Activated naive CD4-positive, alpha-beta T cell treated with anti-CD3 and anti-CD28 coated beads for 36 hours (primary cell): ENCODE measurements around the gene AKT1S1. TPM values are rescaled to one million over a fixed set of nuclear protein-coding genes. Genes with fewer than 3 reads are reported as not detected.

Source experiments
- CTCF ChIA-PET: fragments of 350-600 bp; sonication (Branson Sonifier 250); formaldehyde crosslinking; loops from one replicate; lab custom pipeline; 2021; ENCODE audit warnings: antibody characterized with exemption; lab: Charles Lee
- DNase-seq: peaks from one replicate; pipeline ENCODE4 v3.0.0-alpha.2; 2020
- H3K27ac Mint-ChIP-seq: one replicate; pipeline ENCODE4 v1.8.0; 2021; ENCODE audit warnings: mild to moderate bottlenecking, mixed read lengths
- H3K27me3 Mint-ChIP-seq: one replicate; pipeline ENCODE4 v1.8.0; 2021; ENCODE audit warnings: low read depth, mixed read lengths
- H3K36me3 Mint-ChIP-seq: one replicate; pipeline ENCODE4 v1.8.0; 2021; ENCODE audit warnings: low read depth, mixed read lengths
- H3K4me1 Mint-ChIP-seq: one replicate; pipeline ENCODE4 v1.8.0; 2021; ENCODE audit warnings: low read depth, mixed read lengths
- H3K4me3 Mint-ChIP-seq: one replicate; pipeline ENCODE4 v1.8.0; 2021; ENCODE audit warnings: mild to moderate bottlenecking, moderate library complexity, mixed read lengths
- H3K9me3 Mint-ChIP-seq: one replicate; pipeline ENCODE4 v1.8.0; 2021; ENCODE audit warnings: mixed read lengths
- intact Hi-C: fragments of 100-400 bp; cut with micrococcal nuclease; formaldehyde crosslinking; loops from one replicate; pipeline ENCODE4 v1.15.1; 2023
- total RNA-seq, 2 experiments: library from RNA; stranded (reverse); gene quantifications; one replicate each; pipeline ENCODE4 v1.2.3, GENCODE V29; 2021

Gene AKT1S1
- total RNA-seq, 2 experiments from 2014 or later = 13.3 to 14.2 TPM

DNA sequence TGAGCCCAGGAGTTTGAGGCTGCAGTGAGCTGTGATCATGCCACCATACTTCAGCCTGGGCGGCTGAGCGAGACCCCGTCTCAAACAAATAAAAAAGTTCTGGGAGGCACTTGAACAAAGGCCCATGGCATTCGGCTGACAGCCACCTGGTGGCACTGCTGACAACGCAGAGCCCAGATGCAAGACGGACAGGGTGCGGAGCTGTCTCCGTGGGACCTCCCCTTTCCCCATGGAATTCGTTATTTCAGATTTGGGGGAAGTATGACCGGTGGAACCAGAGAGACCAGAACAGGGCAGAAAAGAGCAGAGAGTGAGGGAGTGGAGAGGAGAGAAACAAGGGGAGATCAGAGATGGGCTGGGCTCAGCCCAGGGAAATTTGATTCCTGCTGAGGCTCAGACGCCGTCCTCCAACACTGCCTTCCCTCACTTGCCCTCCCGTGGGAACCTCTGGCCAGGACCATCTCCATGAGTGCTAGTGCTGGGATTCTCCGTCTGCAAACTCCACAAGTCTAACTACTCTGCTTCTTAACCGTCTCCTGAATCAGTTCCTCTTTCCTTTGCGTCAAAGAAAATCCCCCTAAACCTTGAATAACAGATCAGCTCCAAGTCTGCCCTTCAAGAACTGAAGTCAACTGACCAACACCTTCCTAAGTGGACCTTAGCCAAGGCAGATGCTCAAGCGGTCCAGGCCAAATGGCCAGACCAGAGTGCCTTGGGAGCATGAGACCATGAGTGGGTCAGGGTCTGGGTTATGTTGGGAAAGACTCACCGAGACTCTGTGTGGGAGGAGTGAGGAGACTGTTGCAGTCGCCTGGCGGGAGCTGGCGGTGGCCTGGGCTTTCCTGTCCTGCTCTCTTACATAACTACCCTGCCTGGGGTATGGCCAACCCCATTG is 39.9 kb upstream of the AKT1S1 start:
- Mint-ChIP-seq H3K27ac (no peak overlapping the region), H3K9me3 (no peaks in the 10 kb centered on the region), H3K36me3 (peaks cover 58% of the 10 kb centered on the region), H3K4me3 (no peak overlapping the region), H3K27me3 (no peaks in the 10 kb centered on the region), H3K4me1 (peaks cover 47% of the 10 kb centered on the region)
- DNase-seq = no peak
- intact Hi-C loops = no loop called here
- CTCF ChIA-PET = interaction anchor here (1.2 to 1.3 kb wide), 2 partner anchors 10 to 68 kb away, joined by 3 to 5 read pairs; no protein-coding TSS in a partner anchor

DNA sequence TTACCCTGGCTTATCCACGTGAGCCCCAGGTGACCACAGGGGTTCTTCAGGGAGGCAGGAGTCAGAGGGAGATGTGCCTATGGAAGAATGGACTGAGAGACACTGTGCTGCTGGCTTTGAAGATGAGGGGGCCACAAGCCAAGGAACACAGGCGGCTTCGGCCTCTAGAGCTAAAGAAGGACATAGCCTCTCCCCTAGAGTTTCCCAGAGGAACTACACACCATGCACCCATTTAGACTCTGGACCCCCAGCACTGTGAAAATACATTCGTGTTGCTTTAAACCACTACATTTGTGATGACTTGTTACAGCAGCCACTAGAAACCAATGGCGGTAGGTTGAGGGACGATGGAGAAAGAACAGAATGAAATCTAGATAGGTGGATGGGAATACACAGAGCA is 38.1 kb upstream of the AKT1S1 start:
- H3K36me3 Mint-ChIP-seq = peaks cover 56% of the 10 kb centered on the region
- no peaks in the 10 kb centered on the region for H3K9me3 Mint-ChIP-seq
- CTCF ChIA-PET = no interaction called here
- no peaks in the 10 kb centered on the region for H3K27me3 Mint-ChIP-seq
- peaks cover 47% of the 10 kb centered on the region for H3K4me1 Mint-ChIP-seq
- no peak overlapping the region for H3K4me3 Mint-ChIP-seq
- peak overlapping the region; percentile 10 for H3K27ac Mint-ChIP-seq
- intact Hi-C loops = no loop called here
- DNase-seq = no peak

- peaks cover 61% of the 10 kb centered on the region for H3K36me3 Mint-ChIP-seq
- CTCF ChIA-PET = no interaction called here
- peak overlapping the region; percentile 90 for H3K27ac Mint-ChIP-seq
- no peaks in the 10 kb centered on the region for H3K9me3 Mint-ChIP-seq
- H3K4me3 Mint-ChIP-seq = no peak overlapping the region
- intact Hi-C loops = no loop called here
- H3K27me3 Mint-ChIP-seq = no peaks in the 10 kb centered on the region
- H3K4me1 Mint-ChIP-seq = peaks cover 51% of the 10 kb centered on the region
- DNase-seq = no peak
Observed at GRCh38 chr19:49913720-49914119, 36.6 kb upstream of the AKT1S1 start.

DNA sequence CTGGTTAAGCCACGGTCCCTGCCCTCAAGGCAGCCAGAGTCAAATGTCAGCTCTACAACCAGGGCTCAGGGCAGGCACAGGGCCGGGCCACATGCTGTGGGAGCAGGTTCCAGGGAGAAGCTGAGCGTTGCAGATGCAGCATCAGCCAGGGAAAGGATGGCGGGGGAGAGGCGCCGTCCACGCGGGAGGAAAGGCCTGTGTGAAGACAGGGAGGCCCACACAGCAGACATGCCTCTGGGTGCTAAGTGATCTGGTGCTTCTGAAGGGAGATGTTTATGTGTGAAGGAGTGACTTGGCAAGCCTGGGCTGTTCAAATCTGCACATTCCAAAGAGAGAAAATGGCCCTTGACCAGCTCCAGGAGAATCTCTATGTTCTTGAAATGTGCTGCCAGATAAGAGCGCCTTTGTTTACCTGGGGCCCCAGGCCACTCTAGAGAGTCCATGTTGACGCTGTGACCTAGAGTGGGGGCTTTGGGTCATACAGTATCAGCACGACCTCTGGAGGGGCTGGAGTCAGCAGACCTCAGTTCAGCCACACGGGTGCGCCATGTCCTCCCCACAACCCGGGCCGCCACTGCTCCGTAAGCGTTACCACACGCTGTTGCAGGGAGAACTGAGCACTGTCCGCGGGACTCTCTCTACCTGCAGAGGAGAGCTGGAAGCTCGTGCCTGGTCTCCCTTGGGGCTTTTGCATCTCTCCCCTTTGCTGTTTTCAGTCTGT is 36.0 kb upstream of the AKT1S1 start:
- H3K9me3 Mint-ChIP-seq = no peaks in the 10 kb centered on the region
- peaks cover 62% of the 10 kb centered on the region for H3K36me3 Mint-ChIP-seq
- no peaks in the 10 kb centered on the region for H3K27me3 Mint-ChIP-seq
- intact Hi-C loops = no loop called here
- no peak overlapping the region for H3K4me3 Mint-ChIP-seq
- peak overlapping the region; percentile 90 for H3K27ac Mint-ChIP-seq
- DNase-seq = no peak
- peaks cover 49% of the 10 kb centered on the region for H3K4me1 Mint-ChIP-seq
- CTCF ChIA-PET = interaction anchor here (1.6 kb wide), 1 partner anchor 23 kb away, joined by 6 read pairs; no protein-coding TSS in a partner anchor

GRCh38 chr19:49911381-49912145 is 34.4 kb upstream of the AKT1S1 start:
- Mint-ChIP-seq H3K9me3 (no peaks in the 10 kb centered on the region), H3K4me1 (peaks cover 48% of the 10 kb centered on the region), H3K36me3 (peaks cover 61% of the 10 kb centered on the region), H3K4me3 (peak overlapping the region; percentile 17), H3K27ac (peak overlapping the region; percentile 90), H3K27me3 (no peaks in the 10 kb centered on the region)
- peak; percentile 65 for DNase-seq
- CTCF ChIA-PET = interaction anchor here (0.6 to 1.6 kb wide), 9 partner anchors 9 to 194 kb away, joined by 3 to 6 read pairs (median 4); no protein-coding TSS in a partner anchor
- intact Hi-C loops = loop anchor here (1.0 kb wide), 2 partner anchors 14 to 18 kb away; partner anchors contain the start of genes ATF5 and NUP62

DNA sequence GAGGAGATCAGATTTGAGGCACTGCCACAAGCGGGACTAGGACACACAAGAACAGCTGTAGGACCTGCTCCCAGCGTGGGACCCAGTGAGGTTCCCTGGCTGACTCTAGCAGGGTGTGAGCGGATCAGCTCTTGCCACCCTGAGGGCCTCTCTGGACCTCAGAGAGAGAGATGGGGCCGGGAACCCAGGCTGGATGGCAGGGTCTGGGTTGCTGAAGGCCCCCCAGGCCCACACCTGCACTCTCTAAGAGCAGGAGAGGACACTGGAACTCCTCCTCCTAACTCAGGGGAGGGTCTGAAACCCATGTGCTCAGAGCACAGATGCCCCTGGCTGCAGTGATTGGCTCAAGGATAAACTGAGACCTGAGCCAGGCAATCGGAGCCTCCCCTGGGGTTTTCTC is 33.0 kb upstream of the AKT1S1 start:
- H3K36me3 Mint-ChIP-seq = peaks cover 61% of the 10 kb centered on the region
- CTCF ChIA-PET = interaction anchor here (1.3 kb wide), 1 partner anchor 11 kb away, joined by 4 read pairs; no protein-coding TSS in a partner anchor

GRCh38 chr19:49908480-49909420 is 31.6 kb upstream of the AKT1S1 start:
- no peak for DNase-seq
- Mint-ChIP-seq H3K36me3 (peaks cover 52% of the 10 kb centered on the region), H3K9me3 (no peaks in the 10 kb centered on the region), H3K27me3 (no peaks in the 10 kb centered on the region), H3K4me3 (no peak overlapping the region), H3K4me1 (peaks cover 54% of the 10 kb centered on the region), H3K27ac (peak overlapping the region; percentile 56)
- intact Hi-C loops = no loop called here
- CTCF ChIA-PET = interaction anchor here (0.6 kb wide), 1 partner anchor 327 kb away, joined by 4 read pairs; no protein-coding TSS in a partner anchor

More for the DNA sequence above, 33.0 kb upstream of the AKT1S1 start:
- Mint-ChIP-seq H3K9me3 (no peaks in the 10 kb centered on the region), H3K4me1 (peaks cover 50% of the 10 kb centered on the region), H3K27me3 (no peaks in the 10 kb centered on the region), H3K4me3 (no peak overlapping the region), H3K27ac (peak overlapping the region; percentile 56)
- intact Hi-C loops = no loop called here
- no peak for DNase-seq

DNA sequence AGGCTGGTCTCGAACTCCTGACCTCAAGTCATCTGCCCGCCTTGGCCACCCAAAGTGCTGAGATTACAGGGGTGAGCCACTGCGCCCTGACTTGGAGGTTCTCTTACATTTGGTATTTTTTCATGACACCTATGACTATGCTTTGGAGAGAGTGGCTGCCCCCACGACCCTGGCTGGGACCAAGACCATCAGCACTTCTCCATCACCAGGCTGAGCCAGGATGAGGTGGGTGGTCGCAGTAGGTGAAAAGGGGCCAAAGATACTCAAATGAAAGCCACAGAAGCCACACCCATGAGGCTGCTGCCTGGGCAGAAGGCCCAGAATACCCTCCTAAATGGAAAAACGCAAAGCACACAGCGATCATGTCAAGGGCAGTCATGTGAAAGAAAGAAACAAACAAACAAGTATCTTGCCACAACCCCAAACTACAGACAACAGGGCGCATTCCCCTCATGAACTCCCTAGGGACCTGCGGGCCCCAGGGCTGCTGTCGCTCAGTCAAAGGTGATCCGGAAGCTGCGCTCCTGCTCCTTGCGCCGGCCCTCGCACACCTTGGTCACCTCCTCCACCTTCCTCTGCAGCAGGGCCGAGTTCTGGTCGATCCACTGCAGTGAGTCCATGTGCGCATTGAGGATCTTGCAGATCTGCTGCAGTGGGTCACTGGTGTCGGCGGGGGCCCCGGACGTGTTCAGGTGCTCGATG is 30.7 kb upstream of the AKT1S1 start:
- intact Hi-C loops = no loop called here
- no peak for DNase-seq
- H3K27ac Mint-ChIP-seq = no peak overlapping the region
- H3K9me3 Mint-ChIP-seq = no peaks in the 10 kb centered on the region
- peaks cover 44% of the 10 kb centered on the region for H3K36me3 Mint-ChIP-seq
- CTCF ChIA-PET = no interaction called here
- no peaks in the 10 kb centered on the region for H3K27me3 Mint-ChIP-seq
- H3K4me3 Mint-ChIP-seq = no peak overlapping the region
- peaks cover 51% of the 10 kb centered on the region for H3K4me1 Mint-ChIP-seq

- no peak overlapping the region for H3K4me3 Mint-ChIP-seq
- no peak for DNase-seq
- intact Hi-C loops = no loop called here
- CTCF ChIA-PET = no interaction called here
- H3K9me3 Mint-ChIP-seq = no peaks in the 10 kb centered on the region
- H3K4me1 Mint-ChIP-seq = peaks cover 44% of the 10 kb centered on the region
- peak overlapping the region; percentile 35 for H3K27ac Mint-ChIP-seq
- no peaks in the 10 kb centered on the region for H3K27me3 Mint-ChIP-seq
- peaks cover 39% of the 10 kb centered on the region for H3K36me3 Mint-ChIP-seq
Observed at GRCh38 chr19:49906879-49907564, 29.9 kb upstream of the AKT1S1 start.

GRCh38 chr19:49904136-49904535 is 27.0 kb upstream of the AKT1S1 start:
- Mint-ChIP-seq H3K27ac (no peak overlapping the region), H3K9me3 (no peaks in the 10 kb centered on the region), H3K4me3 (no peak overlapping the region), H3K27me3 (no peaks in the 10 kb centered on the region), H3K4me1 (peaks cover 25% of the 10 kb centered on the region), H3K36me3 (peaks cover 22% of the 10 kb centered on the region)
- intact Hi-C loops = no loop called here
- CTCF ChIA-PET = no interaction called here
- DNase-seq = no peak
